GM19468 (cell line): ENCODE results near the gene TES.
"Not testable (repeated sequence)": the region's sequence is repeated elsewhere in the genome, so short reads cannot be mapped to it uniquely, and the experiment has no call there.

Experiments
- ATAC-seq: cut with Tn5 transposase; IDR thresholded peaks from one replicate; pipeline ENCODE4 v1.9.1; 2021; ENCODE audit warnings: mild to moderate bottlenecking, moderate library complexity, moderate number of reproducible peaks; ENCODE audit not compliant: unreplicated experiment; ENCODE audit errors: extremely low read depth

Gene TES

DNA sequence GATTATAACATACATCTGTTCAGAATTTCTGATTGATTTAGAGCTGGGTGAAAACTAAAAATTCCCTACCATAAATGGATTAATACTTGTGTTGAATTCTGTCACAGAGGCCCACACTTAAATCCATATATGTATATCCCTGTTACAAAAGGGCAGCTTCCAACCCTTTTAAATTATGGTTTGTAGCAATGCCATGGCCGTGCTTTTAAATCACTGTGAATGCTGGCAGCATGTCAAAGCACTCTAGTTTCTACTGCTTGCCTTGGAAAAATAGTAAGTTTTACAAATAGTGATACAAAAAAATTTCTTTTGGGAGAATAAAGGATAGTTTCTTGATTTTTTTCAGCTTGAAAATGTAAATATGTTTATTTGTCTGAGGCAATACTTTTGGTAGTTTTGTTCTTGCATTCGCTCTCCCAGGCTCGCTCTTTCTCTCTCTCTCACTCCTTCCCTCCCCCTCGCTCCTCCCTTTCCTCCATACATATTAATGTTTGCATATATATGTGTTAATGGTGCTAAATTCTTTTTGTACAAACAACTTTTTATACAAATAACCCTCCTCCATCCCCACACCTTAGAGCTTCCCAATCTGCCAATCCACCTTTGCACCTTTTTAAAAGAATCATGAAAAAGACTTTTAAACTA, 29.8 kb downstream of the TES start:
- no peak for ATAC-seq

DNA sequence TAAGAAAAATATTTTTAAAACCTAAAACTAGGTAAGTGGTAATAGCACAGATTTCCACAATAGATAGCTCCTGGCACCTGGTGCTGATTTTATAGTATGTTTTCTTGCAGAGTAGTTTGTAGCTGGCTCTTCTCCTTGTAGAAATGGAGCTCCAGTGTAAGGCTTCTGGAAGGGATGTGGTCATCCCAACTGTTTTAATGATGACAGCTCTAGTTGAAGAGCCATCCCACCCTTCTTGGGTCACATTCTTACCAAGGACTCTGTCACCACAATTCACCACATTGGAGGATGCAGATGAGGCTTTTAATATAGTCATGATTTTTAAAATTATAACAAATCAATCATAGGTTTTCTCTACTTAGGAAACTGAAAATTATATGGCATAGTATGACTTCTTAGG, 31.0 kb downstream of the TES start:
- no peak for ATAC-seq

DNA sequence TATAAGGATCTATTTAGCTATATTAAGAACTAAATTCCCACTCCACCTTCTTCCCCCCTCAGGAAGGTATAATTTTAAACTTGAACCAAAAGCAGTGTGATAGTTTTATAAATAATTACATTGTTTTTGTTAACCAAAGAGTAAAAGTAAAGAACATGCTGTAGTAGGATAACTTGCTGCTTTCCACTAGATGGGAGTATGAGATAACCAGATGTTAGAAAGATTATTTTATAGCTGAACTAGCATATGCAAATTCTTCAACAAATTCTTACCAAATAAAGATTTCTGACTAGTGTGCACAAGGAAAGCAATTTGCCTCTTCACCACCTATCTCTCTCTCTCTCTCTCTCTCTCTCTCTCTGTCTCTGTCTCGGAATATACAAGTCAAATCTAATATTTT, 31.8 kb downstream of the TES start:
- ATAC-seq: no peak

DNA sequence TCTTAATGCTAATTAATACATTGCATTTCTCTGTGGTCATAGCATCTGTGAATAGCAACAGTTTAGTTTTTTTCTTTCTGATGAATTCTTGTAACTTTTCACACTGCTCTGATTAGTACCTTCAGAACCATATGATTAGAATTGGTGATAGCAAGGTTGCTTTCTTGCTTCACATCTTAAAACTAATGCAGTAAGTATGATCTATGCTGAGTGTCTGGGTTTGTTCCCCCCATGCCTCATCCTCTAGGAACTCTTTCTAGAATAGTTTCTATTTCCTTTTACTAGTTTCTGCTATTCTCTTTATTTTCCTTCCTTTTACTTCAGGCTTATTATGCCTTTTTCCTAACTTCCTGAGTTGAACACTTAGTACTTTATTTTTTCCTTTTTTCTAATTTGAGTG, 32.4 kb downstream of the TES start:
- ATAC-seq: no peak

GRCh38 chr7:116244803-116245202, 34.5 kb downstream of the TES start:
- not testable (repeated sequence) for ATAC-seq

GRCh38 chr7:116246357-116246756, 36.0 kb downstream of the TES start:
- no peak for ATAC-seq

DNA sequence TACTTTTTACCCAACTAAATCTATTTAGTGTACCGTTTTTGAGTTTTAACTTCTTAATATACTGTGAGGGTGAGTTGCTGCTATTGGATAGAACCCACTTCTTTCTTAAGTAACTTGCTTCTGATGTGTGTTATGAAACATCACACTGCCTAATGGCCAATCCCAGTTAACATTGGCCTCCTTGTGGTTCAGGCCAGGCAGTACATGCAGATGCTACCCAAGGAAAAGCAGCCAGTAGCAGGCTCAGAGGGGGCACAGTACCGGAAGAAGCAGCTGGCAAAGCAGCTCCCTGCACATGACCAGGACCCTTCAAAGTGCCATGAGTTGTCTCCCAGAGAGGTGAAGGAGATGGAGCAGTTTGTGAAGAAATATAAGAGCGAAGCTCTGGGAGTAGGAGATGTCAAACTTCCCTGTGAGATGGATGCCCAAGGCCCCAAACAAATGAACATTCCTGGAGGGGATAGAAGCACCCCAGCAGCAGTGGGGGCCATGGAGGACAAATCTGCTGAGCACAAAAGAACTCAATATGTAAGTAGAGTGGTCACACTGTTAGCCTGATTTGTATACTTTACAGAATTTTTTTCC, 39.7 kb downstream of the TES start:
- no peak for ATAC-seq

- no peak for ATAC-seq
Observed at GRCh38 chr7:116251675-116252074, 41.3 kb downstream of the TES start.

GRCh38 chr7:116252249-116252648, 41.9 kb downstream of the TES start:
- ATAC-seq: no peak

DNA sequence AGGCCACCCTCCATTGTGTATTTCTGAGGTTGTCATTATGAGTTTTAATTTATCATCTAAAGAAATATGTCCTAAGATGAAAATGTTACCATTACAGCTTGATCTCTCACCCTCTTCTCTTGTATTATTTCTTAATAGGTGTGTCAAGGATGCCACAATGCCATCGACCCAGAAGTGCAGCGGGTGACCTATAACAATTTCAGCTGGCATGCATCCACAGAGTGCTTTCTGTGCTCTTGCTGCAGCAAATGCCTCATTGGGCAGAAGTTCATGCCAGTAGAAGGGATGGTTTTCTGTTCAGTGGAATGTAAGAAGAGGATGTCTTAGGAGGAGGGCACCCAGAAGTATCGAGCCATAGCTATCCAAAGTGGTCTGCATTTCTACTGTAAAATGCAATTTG, 46.8 kb downstream of the TES start:
- ATAC-seq: no peak

DNA sequence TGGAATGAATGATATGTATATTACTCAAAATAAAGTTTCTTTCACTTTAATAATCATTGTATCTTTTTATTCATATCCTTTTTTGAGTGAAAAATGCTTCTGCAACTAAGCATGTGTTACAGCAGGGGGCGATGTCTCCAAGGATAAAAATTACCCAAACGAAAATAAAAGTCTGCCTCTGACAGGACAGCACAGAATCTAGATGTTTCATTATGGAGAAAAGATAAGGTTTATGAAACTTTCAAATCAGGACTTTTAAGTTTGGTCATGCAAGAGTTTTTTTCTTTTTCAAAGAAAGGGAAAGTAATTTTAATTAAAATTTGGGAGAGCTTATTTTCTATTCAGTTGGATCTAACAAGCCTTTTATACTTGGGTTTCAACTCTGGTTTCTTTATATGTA, 48.4 kb downstream of the TES start:
- ATAC-seq: no peak

GRCh38 chr7:116259156-116259870, 49.0 kb downstream of the TES start:
- no peak for ATAC-seq

DNA sequence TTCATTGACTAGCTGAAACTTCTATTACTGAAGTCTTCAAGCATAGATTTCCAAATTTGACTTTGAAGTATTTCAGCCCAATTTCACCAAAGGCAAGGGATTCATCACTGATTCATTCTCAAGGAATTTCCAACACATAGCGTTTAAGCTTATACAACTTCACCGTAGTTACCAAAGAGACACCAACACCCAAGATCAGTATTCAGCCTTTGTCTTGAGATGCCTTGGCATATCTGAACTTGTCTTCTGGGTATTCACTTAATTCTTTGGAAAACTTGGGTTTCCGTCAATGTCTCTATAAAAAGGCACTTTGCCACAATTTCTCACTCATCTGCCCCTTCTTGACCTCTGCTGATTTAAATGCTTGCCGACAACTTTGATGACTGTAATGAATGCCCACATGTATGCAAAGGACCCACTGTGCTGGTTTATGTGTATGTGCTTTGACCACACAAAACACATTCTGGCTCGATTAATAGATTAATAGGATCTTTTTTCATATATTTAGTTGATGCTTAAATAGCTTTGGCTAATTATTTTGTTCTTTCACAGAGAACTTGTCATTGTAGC, 49.6 kb downstream of the TES start:
- ATAC-seq: no peak

- no peak for ATAC-seq
Observed at GRCh38 chr7:116261904-116262303, 51.6 kb downstream of the TES start.

- no peak for ATAC-seq
Observed at GRCh38 chr7:116265881-116266280, 55.5 kb downstream of the TES start.

DNA sequence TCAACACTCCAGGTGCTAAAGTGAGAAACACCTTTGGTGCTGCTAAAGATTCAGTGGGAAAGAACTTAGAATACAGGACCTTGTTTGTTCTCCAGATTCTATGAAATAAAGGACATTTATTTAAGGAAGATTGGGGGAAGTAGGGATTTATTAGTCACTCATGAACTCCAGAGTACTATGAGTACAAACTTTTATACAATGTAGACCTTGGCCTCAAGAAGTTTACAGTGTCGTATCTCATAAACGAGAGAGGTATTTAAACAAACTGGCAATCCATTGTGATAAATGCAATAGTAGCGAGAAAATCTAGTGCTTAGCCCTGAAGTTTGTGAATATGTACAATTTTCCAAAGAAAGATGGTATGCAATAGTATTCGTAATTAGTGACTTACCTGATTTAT, 59.1 kb downstream of the TES start:
- ATAC-seq: no peak

DNA sequence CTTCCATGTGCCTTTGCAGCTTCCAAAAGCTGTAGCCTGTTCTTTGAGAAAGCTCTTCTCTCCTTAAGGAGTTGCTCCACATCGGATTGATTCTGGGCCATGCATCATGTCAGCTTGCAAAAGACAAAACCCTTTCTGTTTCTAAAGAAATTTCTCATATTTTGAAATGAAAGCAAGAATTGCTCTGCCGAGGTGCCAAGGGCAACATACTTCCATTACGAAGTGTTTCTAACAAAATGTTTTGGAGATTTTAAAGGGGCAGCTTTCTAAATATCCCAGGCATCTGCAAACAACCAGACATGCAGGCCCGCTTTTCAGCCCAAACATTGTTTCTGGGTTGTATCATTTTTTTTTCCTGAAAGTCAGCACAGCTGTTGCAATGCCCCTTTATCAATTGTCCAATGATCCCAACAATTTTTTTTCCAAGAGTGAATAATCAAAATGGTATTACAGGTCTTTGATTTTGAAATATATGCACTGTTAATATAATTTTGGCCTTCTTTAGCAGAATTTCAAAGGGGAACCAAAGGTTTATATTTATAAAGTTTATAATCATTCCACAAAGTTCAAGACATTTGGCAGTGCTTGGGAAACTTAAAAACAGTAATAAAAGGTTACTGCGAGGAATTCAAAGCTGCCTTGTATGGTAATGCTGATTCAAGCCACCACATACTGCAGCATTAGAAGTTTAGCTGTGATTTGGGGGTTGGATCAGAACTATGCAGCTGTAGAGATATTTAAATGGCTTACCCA, 61.0 kb downstream of the TES start:
- no peak for ATAC-seq

DNA sequence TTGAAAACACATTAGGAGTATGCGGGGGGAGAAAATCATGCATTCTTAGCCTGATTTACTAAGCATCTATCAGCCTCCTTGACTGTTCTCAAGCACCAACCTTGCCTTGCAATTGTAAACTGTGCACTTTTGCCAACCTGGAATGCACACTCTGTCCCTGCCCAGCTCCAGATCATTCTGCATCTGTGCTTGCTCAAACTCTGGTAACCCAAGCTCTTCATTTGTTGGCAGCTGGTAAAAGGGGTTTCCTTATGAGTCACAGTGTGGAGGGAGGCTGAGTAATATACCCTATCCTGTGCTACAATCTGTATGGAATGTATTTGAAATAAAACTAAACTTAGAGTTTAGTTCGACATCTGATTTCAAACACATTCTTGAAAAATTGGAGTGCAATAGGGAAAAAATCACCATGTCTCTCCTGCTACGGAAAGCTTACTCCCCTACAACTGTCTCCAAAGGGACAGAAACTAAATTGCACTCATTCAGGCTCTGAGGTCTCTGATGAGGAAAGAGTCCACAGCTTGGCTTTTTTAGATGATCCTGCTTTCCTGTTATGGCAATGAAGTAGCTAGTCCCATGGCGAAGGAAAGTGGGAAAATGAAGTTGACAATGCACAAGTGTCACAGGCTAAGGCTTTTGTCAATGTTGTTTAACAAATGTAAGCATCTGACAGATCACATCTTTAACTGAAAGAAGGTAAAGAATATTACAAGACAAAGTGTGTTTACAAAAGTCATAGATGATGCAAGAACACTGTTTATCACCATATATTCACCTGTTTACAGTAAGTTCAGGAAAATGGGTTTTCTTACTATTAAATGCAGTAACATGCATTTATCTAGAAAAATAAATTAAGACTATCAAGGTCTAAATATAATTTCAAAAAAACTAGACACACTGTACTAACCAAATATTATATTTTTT, 61.9 kb downstream of the TES start:
- ATAC-seq: no peak

DNA sequence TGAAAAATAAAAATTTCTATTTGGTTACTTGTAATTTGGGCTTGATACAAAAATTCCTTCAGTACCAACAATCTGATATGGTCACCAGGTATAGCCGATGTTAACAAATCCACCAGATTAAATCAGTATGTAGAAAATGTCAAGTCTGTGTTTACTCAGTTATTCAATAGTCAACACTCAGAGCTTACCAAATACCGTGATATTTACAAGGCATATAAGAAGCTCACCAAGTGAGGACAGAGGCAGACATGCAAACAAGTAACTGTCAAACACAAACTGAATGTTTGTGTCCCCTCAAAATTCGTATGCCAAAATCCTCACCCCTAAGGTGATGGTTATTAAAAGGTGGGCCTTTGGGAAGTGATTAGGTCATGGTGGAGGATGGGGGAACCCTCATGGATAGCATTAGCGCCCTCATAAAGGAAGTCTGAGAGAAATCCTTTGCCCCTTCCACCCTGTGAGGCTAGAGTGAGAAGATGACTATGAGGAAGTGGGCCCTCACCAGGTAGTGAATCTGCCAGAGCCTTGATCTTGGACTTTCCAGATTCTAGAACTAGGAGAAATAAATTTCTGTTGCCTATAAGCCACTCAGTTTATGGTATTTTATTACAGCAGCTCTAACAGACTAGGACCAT, 63.1 kb downstream of the TES start:
- ATAC-seq: no peak
